MM.1S (cell line): ENCODE results near the gene TMPRSS9.
A peak's percentile ranks its signal among the peaks of the same experiment; 100 is the strongest.
"Not testable (repeated sequence)": the region's sequence is repeated elsewhere in the genome, so short reads cannot be mapped to it uniquely, and the experiment has no call there.

Experiments
- DNase-seq: peaks from one replicate; pipeline ENCODE4 v3.0.0-alpha.2; 2015
- H2AFZ ChIP-seq: fragments of 300-600 bp; sonication (generic); 2 replicates; pipeline ENCODE4 v1.6.0; 2016; ENCODE audit warnings: antibody characterized with exemption, low read length
- H3F3A ChIP-seq: fragments of 300-600 bp; sonication (generic); 2 replicates; pipeline ENCODE4 v1.6.1; 2016; ENCODE audit warnings: mild to moderate bottlenecking, antibody characterized with exemption, low read length, moderate library complexity, mixed read lengths; ENCODE audit not compliant: insufficient read depth
- H3K27ac ChIP-seq: fragments of 300-600 bp; sonication (generic); 2 replicates; pipeline ENCODE4 v1.5.1; 2016; ENCODE audit warnings: mild to moderate bottlenecking, low read length
- H3K27me3 ChIP-seq: fragments of 300-600 bp; sonication (generic); replicated peaks from 2 replicates; pipeline ENCODE4 v1.6.0; 2016; ENCODE audit warnings: low read length; ENCODE audit not compliant: insufficient read depth
- H3K36me3 ChIP-seq: fragments of 300-600 bp; sonication (generic); replicated peaks from 2 replicates; pipeline ENCODE4 v1.6.1; 2016; ENCODE audit warnings: mild to moderate bottlenecking, low read length, mixed read lengths; ENCODE audit not compliant: insufficient read depth
- H3K4me1 ChIP-seq: fragments of 300-600 bp; sonication (generic); 2 replicates; pipeline ENCODE4 v1.6.1; 2016; ENCODE audit warnings: low read length, mixed read lengths
- H3K4me2 ChIP-seq: fragments of 300-600 bp; sonication (generic); 2 replicates; pipeline ENCODE4 v1.6.0; 2016; ENCODE audit warnings: low read depth, low read length
- H3K4me3 ChIP-seq: fragments of 300-600 bp; sonication (generic); 2 replicates; pipeline ENCODE4 v1.5.1; 2016; ENCODE audit warnings: low read length, mixed read lengths
- H3K79me2 ChIP-seq: fragments of 300-600 bp; sonication (generic); 2 replicates; pipeline ENCODE4 v1.6.1; 2016; ENCODE audit warnings: mixed run types, low read length, mixed read lengths
- H3K9ac ChIP-seq: fragments of 300-600 bp; sonication (generic); 2 replicates; pipeline ENCODE4 v1.6.1; 2016; ENCODE audit warnings: low read length, mixed read lengths
- H3K9me2 ChIP-seq: fragments of 300-600 bp; sonication (generic); replicated peaks from 2 replicates; pipeline ENCODE4 v1.6.1; 2016; ENCODE audit warnings: mild to moderate bottlenecking, low read length, mixed read lengths; ENCODE audit not compliant: insufficient read depth
- H3K9me3 ChIP-seq: fragments of 300-600 bp; sonication (generic); replicated peaks from 2 replicates; pipeline ENCODE4 v1.6.1; 2016; ENCODE audit warnings: mild to moderate bottlenecking, low read length, mixed read lengths; ENCODE audit not compliant: insufficient read depth
- H4K20me1 ChIP-seq: fragments of 300-600 bp; sonication (generic); 2 replicates; pipeline ENCODE4 v1.6.1; 2016; ENCODE audit warnings: mild to moderate bottlenecking, low read length, moderate library complexity, mixed read lengths; ENCODE audit not compliant: insufficient read depth
- EZH2 ChIP-seq: fragments of 300-600 bp; sonication (generic); optimal IDR thresholded peaks from 2 replicates; pipeline ENCODE3; 2017; ENCODE audit warnings: low read depth, mild to moderate bottlenecking, antibody characterized with exemption, low read length, mixed read lengths
- EZH2phosphoT487 ChIP-seq: fragments of 300-600 bp; sonication (generic); IDR thresholded peaks from 2 replicates; pipeline ENCODE4 v1.6.1; 2018; ENCODE audit warnings: antibody characterized with exemption, low read length
- TF ChIP-seq, protein P1 (sequence below): fragments of 300-600 bp; sonication (generic); IDR thresholded peaks from 2 replicates; pipeline ENCODE4 v1.5.1; 2016; ENCODE audit warnings: antibody characterized with exemption, low read length, mixed read lengths

Gene TMPRSS9

GRCh38 chr19:2457394-2458037 lies 97.5 kb downstream of the TMPRSS9 start:
- no peaks in the 10 kb centered on the region for H3K9me3 ChIP-seq
- peak overlapping the region; percentile 75; the same call in 1 of the 2 replicates for H3K4me2 ChIP-seq
- H3K9ac ChIP-seq: peak overlapping the region; percentile 44; the same call in 1 of the 2 replicates
- H3K27ac ChIP-seq: peak overlapping the region; percentile 55; the same call in 1 of the 2 replicates
- no peak for DNase-seq
- peaks cover 12% of the 10 kb centered on the region; the same call in 1 of the 2 replicates for H3K4me1 ChIP-seq
- peak overlapping the region; percentile 45 for H3K4me3 ChIP-seq
- no peaks in the 10 kb centered on the region for H3K27me3 ChIP-seq
- H2AFZ ChIP-seq: peak overlapping the region; percentile 84
- no peaks in the 10 kb centered on the region for H3K9me2 ChIP-seq
- peaks cover 46% of the 10 kb centered on the region for H3K79me2 ChIP-seq
- peaks cover 20% of the 10 kb centered on the region for H4K20me1 ChIP-seq
- TF ChIP-seq, protein P1, sequence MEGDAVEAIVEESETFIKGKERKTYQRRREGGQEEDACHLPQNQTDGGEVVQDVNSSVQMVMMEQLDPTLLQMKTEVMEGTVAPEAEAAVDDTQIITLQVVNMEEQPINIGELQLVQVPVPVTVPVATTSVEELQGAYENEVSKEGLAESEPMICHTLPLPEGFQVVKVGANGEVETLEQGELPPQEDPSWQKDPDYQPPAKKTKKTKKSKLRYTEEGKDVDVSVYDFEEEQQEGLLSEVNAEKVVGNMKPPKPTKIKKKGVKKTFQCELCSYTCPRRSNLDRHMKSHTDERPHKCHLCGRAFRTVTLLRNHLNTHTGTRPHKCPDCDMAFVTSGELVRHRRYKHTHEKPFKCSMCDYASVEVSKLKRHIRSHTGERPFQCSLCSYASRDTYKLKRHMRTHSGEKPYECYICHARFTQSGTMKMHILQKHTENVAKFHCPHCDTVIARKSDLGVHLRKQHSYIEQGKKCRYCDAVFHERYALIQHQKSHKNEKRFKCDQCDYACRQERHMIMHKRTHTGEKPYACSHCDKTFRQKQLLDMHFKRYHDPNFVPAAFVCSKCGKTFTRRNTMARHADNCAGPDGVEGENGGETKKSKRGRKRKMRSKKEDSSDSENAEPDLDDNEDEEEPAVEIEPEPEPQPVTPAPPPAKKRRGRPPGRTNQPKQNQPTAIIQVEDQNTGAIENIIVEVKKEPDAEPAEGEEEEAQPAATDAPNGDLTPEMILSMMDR: no peak
- no peak for TF ChIP-seq EZH2
- no peak for TF ChIP-seq EZH2phosphoT487
- no peaks in the 10 kb centered on the region for H3K36me3 ChIP-seq
- H3F3A ChIP-seq: peaks cover 15% of the 10 kb centered on the region; the same call in 1 of the 2 replicates

DNA sequence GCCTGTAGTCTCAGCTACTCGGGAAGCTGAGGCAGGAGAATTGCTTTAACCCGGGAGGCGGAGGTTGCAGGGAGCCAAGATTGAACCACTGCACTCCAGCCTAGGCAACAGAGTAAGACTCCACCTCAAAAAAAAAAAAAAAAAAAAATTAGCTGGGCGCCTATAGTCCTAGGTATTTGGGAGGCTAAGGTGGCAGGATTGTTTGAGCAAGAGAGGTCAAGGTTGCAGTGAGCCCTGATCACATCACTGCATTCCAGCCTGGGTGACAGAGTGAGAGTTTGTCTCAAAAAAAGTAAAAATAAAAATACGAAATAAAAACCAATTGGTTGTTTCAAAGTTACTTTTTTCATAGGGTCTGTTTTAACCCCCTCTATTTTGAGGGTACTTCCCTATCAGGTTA lies 98.0 kb downstream of the TMPRSS9 start:
- Histone ChIP-seq H3K9ac (no peak overlapping the region), H2AFZ (no peak overlapping the region), H3K4me3 (no peak overlapping the region), H3K27ac (no peak overlapping the region), H3F3A (peaks cover 20% of the 10 kb centered on the region), H3K9me2 (no peaks in the 10 kb centered on the region), H3K27me3 (no peaks in the 10 kb centered on the region), H3K36me3 (no peaks in the 10 kb centered on the region), H3K9me3 (no peaks in the 10 kb centered on the region), H3K4me2 (no peak overlapping the region), H3K79me2 (peaks cover 41% of the 10 kb centered on the region), H4K20me1 (peaks cover 20% of the 10 kb centered on the region), H3K4me1 (peaks cover 12% of the 10 kb centered on the region; the same call in 1 of the 2 replicates)
- TF ChIP-seq, protein P1: no peak
- TF ChIP-seq EZH2 (no peak), EZH2phosphoT487 (no peak)
- no peak for DNase-seq

GRCh38 chr19:2458776-2459175 lies 98.7 kb downstream of the TMPRSS9 start:
- not testable (repeated sequence) for H3K4me2 ChIP-seq, H3K36me3 ChIP-seq, H3K9me2 ChIP-seq, H3K27ac ChIP-seq, H3K4me3 ChIP-seq, H3K9ac ChIP-seq, H3K27me3 ChIP-seq, H3K9me3 ChIP-seq, DNase-seq, H2AFZ ChIP-seq
- Histone ChIP-seq H3K79me2 (peaks cover 33% of the 10 kb centered on the region), H3K4me1 (peaks cover 12% of the 10 kb centered on the region; the same call in 1 of the 2 replicates), H3F3A (peaks cover 27% of the 10 kb centered on the region), H4K20me1 (peaks cover 14% of the 10 kb centered on the region; the same call in 1 of the 2 replicates)

DNA sequence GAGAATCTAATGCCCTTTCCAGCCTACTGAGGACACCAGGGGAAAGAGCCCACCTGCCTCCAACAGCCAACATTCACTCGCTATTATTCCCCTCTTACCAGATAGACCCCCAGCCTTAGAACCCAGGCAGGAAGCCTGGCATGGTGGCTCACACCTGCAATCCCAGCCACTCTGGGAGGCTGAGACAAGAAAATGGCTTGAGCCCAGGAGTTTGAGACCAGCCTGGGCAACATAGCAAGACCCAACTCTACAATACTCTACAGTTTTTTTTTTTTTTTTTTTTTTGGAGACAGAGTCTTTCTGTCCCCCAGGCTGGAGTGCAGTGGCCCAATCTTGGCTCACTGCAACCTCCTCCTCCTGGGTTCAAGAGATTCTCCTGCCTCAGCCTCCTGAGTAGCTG lies 100.2 kb downstream of the TMPRSS9 start:
- TF ChIP-seq EZH2 (no peak), EZH2phosphoT487 (no peak)
- TF ChIP-seq, protein P1: no peak
- H3K9me2 ChIP-seq: no peaks in the 10 kb centered on the region
- no peaks in the 10 kb centered on the region for H3K9me3 ChIP-seq
- no peak overlapping the region for H2AFZ ChIP-seq
- H3K27ac ChIP-seq: no peak overlapping the region
- H3K36me3 ChIP-seq: no peaks in the 10 kb centered on the region
- no peak overlapping the region for H3K4me2 ChIP-seq
- H4K20me1 ChIP-seq: peaks cover 5% of the 10 kb centered on the region; the same call in 1 of the 2 replicates
- DNase-seq: no peak
- H3F3A ChIP-seq: peaks cover 36% of the 10 kb centered on the region
- peaks cover 10% of the 10 kb centered on the region; the same call in 1 of the 2 replicates for H3K4me1 ChIP-seq
- no peak overlapping the region for H3K9ac ChIP-seq
- no peaks in the 10 kb centered on the region for H3K27me3 ChIP-seq
- H3K4me3 ChIP-seq: no peak overlapping the region
- H3K79me2 ChIP-seq: peaks cover 19% of the 10 kb centered on the region
